ENCODE results near the gene CYB5R2.

The CYB5R2 gene

GRCh38 chr11:7672960-7673723 lies at the start of gene CYB5R2:
CYB5R2 (minus strand) TSS chr11:7673500; CDS start chr11:7672825, 675 bp downstream.
- Histone ChIP-seq H2AFZ (ENCODE audit: low read length, unreplicated experiment) (peak within 1 kb of the TSS; percentile 90), H3K4me1 (ENCODE audit: control insufficient read depth, insufficient read depth, low read length, unreplicated experiment) (no peaks in the 10 kb centered on the region), H3K27me3 (ENCODE audit: insufficient read depth, low read length) (peaks cover 43% of the 10 kb centered on the region), H3K79me2 (ENCODE audit: control insufficient read depth, insufficient read depth, low read length, unreplicated experiment) (no peaks in the 10 kb centered on the region), H3K4me3 (ENCODE audit: low read depth, low read length) (peak within 1 kb of the TSS; percentile 75), H3K36me3 (ENCODE audit: insufficient read depth, low read length) (no peaks in the 10 kb centered on the region), H3K27ac (ENCODE audit: low read depth, low read length) (no peak within 1 kb of the TSS)

- H3K4me1 ChIP-seq (ENCODE audit: control insufficient read depth, insufficient read depth, low read length, unreplicated experiment): no peaks in the 10 kb centered on the region
- no peak overlapping the region for H3K27ac ChIP-seq (ENCODE audit: low read depth, low read length)
- no peaks in the 10 kb centered on the region for H3K36me3 ChIP-seq (ENCODE audit: insufficient read depth, low read length)
- H3K4me3 ChIP-seq (ENCODE audit: low read depth, low read length): no peak overlapping the region
- no peak overlapping the region for H2AFZ ChIP-seq (ENCODE audit: low read length, unreplicated experiment)
- no peaks in the 10 kb centered on the region for H3K79me2 ChIP-seq (ENCODE audit: control insufficient read depth, insufficient read depth, low read length, unreplicated experiment)
- H3K27me3 ChIP-seq (ENCODE audit: insufficient read depth, low read length): peaks cover 39% of the 10 kb centered on the region
Observed at GRCh38 chr11:7714786-7715185, 41.5 kb upstream of the CYB5R2 start.

GRCh38 chr11:7706377-7706776 lies 33.1 kb upstream of the CYB5R2 start, which contains the start of gene OVCH2:
OVCH2 (minus strand) TSS chr11:7706477; CDS start chr11:7706394, 83 bp downstream.
- no peaks in the 10 kb centered on the region for H3K79me2 ChIP-seq (ENCODE audit: control insufficient read depth, insufficient read depth, low read length, unreplicated experiment)
- no peak within 1 kb of the TSS for H3K27ac ChIP-seq (ENCODE audit: low read depth, low read length)
- H2AFZ ChIP-seq (ENCODE audit: low read length, unreplicated experiment): no peak within 1 kb of the TSS
- no peaks in the 10 kb centered on the region for H3K36me3 ChIP-seq (ENCODE audit: insufficient read depth, low read length)
- no peak within 1 kb of the TSS for H3K4me3 ChIP-seq (ENCODE audit: low read depth, low read length)
- no peaks in the 10 kb centered on the region for H3K4me1 ChIP-seq (ENCODE audit: control insufficient read depth, insufficient read depth, low read length, unreplicated experiment)
- H3K27me3 ChIP-seq (ENCODE audit: insufficient read depth, low read length): peaks cover 55% of the 10 kb centered on the region

- Histone ChIP-seq H3K27ac (ENCODE audit: low read depth, low read length) (no peak overlapping the region), H3K36me3 (ENCODE audit: insufficient read depth, low read length) (no peaks in the 10 kb centered on the region), H3K4me1 (ENCODE audit: control insufficient read depth, insufficient read depth, low read length, unreplicated experiment) (no peaks in the 10 kb centered on the region), H3K4me3 (ENCODE audit: low read depth, low read length) (no peak overlapping the region), H2AFZ (ENCODE audit: low read length, unreplicated experiment) (no peak overlapping the region), H3K79me2 (ENCODE audit: control insufficient read depth, insufficient read depth, low read length, unreplicated experiment) (no peaks in the 10 kb centered on the region), H3K27me3 (ENCODE audit: insufficient read depth, low read length) (peaks cover 72% of the 10 kb centered on the region)
Observed at GRCh38 chr11:7703740-7704139, 30.4 kb upstream of the CYB5R2 start.

GRCh38 chr11:7696424-7696823 lies 23.1 kb upstream of the CYB5R2 start:
- no peaks in the 10 kb centered on the region for H3K4me1 ChIP-seq (ENCODE audit: control insufficient read depth, insufficient read depth, low read length, unreplicated experiment)
- H3K27ac ChIP-seq (ENCODE audit: low read depth, low read length): no peak overlapping the region
- no peaks in the 10 kb centered on the region for H3K36me3 ChIP-seq (ENCODE audit: insufficient read depth, low read length)
- H3K4me3 ChIP-seq (ENCODE audit: low read depth, low read length): no peak overlapping the region
- H3K79me2 ChIP-seq (ENCODE audit: control insufficient read depth, insufficient read depth, low read length, unreplicated experiment): no peaks in the 10 kb centered on the region
- no peak overlapping the region for H2AFZ ChIP-seq (ENCODE audit: low read length, unreplicated experiment)
- H3K27me3 ChIP-seq (ENCODE audit: insufficient read depth, low read length): peaks cover 50% of the 10 kb centered on the region

GRCh38 chr11:7694235-7694634 lies 20.9 kb upstream of the CYB5R2 start:
- Histone ChIP-seq H3K27me3 (ENCODE audit: insufficient read depth, low read length) (peaks cover 57% of the 10 kb centered on the region), H3K4me3 (ENCODE audit: low read depth, low read length) (peak overlapping the region; percentile 52), H3K36me3 (ENCODE audit: insufficient read depth, low read length) (no peaks in the 10 kb centered on the region), H2AFZ (ENCODE audit: low read length, unreplicated experiment) (peak overlapping the region; percentile 31), H3K27ac (ENCODE audit: low read depth, low read length) (no peak overlapping the region), H3K4me1 (ENCODE audit: control insufficient read depth, insufficient read depth, low read length, unreplicated experiment) (no peaks in the 10 kb centered on the region), H3K79me2 (ENCODE audit: control insufficient read depth, insufficient read depth, low read length, unreplicated experiment) (no peaks in the 10 kb centered on the region)

- H3K27me3 ChIP-seq (ENCODE audit: insufficient read depth, low read length): peaks cover 58% of the 10 kb centered on the region
- H3K4me1 ChIP-seq (ENCODE audit: control insufficient read depth, insufficient read depth, low read length, unreplicated experiment): no peaks in the 10 kb centered on the region
- no peaks in the 10 kb centered on the region for H3K79me2 ChIP-seq (ENCODE audit: control insufficient read depth, insufficient read depth, low read length, unreplicated experiment)
- H2AFZ ChIP-seq (ENCODE audit: low read length, unreplicated experiment): no peak overlapping the region
- no peak overlapping the region for H3K4me3 ChIP-seq (ENCODE audit: low read depth, low read length)
- no peak overlapping the region for H3K27ac ChIP-seq (ENCODE audit: low read depth, low read length)
- no peaks in the 10 kb centered on the region for H3K36me3 ChIP-seq (ENCODE audit: insufficient read depth, low read length)
Observed at GRCh38 chr11:7692426-7692825, 19.1 kb upstream of the CYB5R2 start.

GRCh38 chr11:7691759-7692350 lies 18.6 kb upstream of the CYB5R2 start:
- H3K4me3 ChIP-seq (ENCODE audit: low read depth, low read length): no peak overlapping the region
- peaks cover 60% of the 10 kb centered on the region for H3K27me3 ChIP-seq (ENCODE audit: insufficient read depth, low read length)
- no peaks in the 10 kb centered on the region for H3K79me2 ChIP-seq (ENCODE audit: control insufficient read depth, insufficient read depth, low read length, unreplicated experiment)
- H3K4me1 ChIP-seq (ENCODE audit: control insufficient read depth, insufficient read depth, low read length, unreplicated experiment): no peaks in the 10 kb centered on the region
- H3K36me3 ChIP-seq (ENCODE audit: insufficient read depth, low read length): no peaks in the 10 kb centered on the region
- no peak overlapping the region for H3K27ac ChIP-seq (ENCODE audit: low read depth, low read length)
- no peak overlapping the region for H2AFZ ChIP-seq (ENCODE audit: low read length, unreplicated experiment)

- Histone ChIP-seq H3K4me3 (ENCODE audit: low read depth, low read length) (no peak overlapping the region), H3K36me3 (ENCODE audit: insufficient read depth, low read length) (no peaks in the 10 kb centered on the region), H3K27ac (ENCODE audit: low read depth, low read length) (no peak overlapping the region), H3K4me1 (ENCODE audit: control insufficient read depth, insufficient read depth, low read length, unreplicated experiment) (no peaks in the 10 kb centered on the region), H2AFZ (ENCODE audit: low read length, unreplicated experiment) (no peak overlapping the region), H3K27me3 (ENCODE audit: insufficient read depth, low read length) (peaks cover 72% of the 10 kb centered on the region), H3K79me2 (ENCODE audit: control insufficient read depth, insufficient read depth, low read length, unreplicated experiment) (no peaks in the 10 kb centered on the region)
Observed at GRCh38 chr11:7690648-7691047, 17.3 kb upstream of the CYB5R2 start.

GRCh38 chr11:7689239-7689638 lies 15.9 kb upstream of the CYB5R2 start:
- no peak overlapping the region for H2AFZ ChIP-seq (ENCODE audit: low read length, unreplicated experiment)
- no peaks in the 10 kb centered on the region for H3K36me3 ChIP-seq (ENCODE audit: insufficient read depth, low read length)
- no peaks in the 10 kb centered on the region for H3K79me2 ChIP-seq (ENCODE audit: control insufficient read depth, insufficient read depth, low read length, unreplicated experiment)
- H3K27ac ChIP-seq (ENCODE audit: low read depth, low read length): no peak overlapping the region
- H3K4me1 ChIP-seq (ENCODE audit: control insufficient read depth, insufficient read depth, low read length, unreplicated experiment): no peaks in the 10 kb centered on the region
- H3K4me3 ChIP-seq (ENCODE audit: low read depth, low read length): no peak overlapping the region
- H3K27me3 ChIP-seq (ENCODE audit: insufficient read depth, low read length): peaks cover 84% of the 10 kb centered on the region

Measured in ACC112 (cell line).